ENCODE results near the gene COL16A1. TPM values are rescaled to one million over a fixed set of nuclear protein-coding genes. Genes with fewer than 3 reads are reported as not detected.

COL16A1 gene
- total RNA-seq, 4 donors from 2014 or later, result 14.3 to 135 (median 40.1) TPM

GRCh38 chr1:31666263-31666963 is 37.4 kb downstream of the COL16A1 start:
- H3K4me1 ChIP-seq, result peaks cover 19 to 50% (median 41%) of the 10 kb centered on the region in 4 donors
- 33% methylated on average over 10 of the region's 10 CpGs; no CpG with 5 or more reads in 1 of the 2 donors for WGBS, 2 donors (ENCODE audit: low coverage in 1 of 2)
- no peak for TF ChIP-seq CTCF (IDR thresholded peaks at IDR 0.05)
- peak; percentile 73 for TF ChIP-seq POLR2A (IDR thresholded peaks at IDR 0.05)
- TF ChIP-seq POLR2AphosphoS5 (IDR thresholded peaks at IDR 0.05), result peak in 2 of 3 donors; percentile 21 to 74
- no peak for TF ChIP-seq EP300 (IDR thresholded peaks at IDR 0.05; ENCODE audit: low read depth)
- peaks cover 3% of the 10 kb centered on the region for H3K27me3 ChIP-seq
- peak; percentile 81 for DNase-seq
- no peaks in the 10 kb centered on the region for H3K9me3 ChIP-seq
- intact Hi-C loops (cut with DNase I; ENCODE audit: low total_unique reads) (loop anchor here (5.0 to 10.0 kb wide), 2 partner anchors 51 to 78 kb away; no protein-coding TSS in a partner anchor), in situ Hi-C loops (cut with MboI; ENCODE audit: low pct_ligation_motif_present in 1 of 4, low pct_unique_long_range_greater_than_20kb in 1 of 4, low sequenced_read_pairs in 3 of 4) (loop anchor here in 3 of 4 donors (10.0 to 25.0 kb wide), 3 partner anchors 118 to 296 kb away; no protein-coding TSS in a partner anchor)
- H3K27ac ChIP-seq, result peak overlapping the region; percentile 23 to 81 (median 61)
- no peak overlapping the region for H3K4me3 ChIP-seq
- no peaks in the 10 kb centered on the region for H3K36me3 ChIP-seq

GRCh38 chr1:31665234-31665878 is 38.5 kb downstream of the COL16A1 start:
- no peak overlapping the region for H3K4me3 ChIP-seq
- no peak for DNase-seq
- in situ Hi-C loops (cut with MboI; ENCODE audit: low pct_ligation_motif_present in 1 of 4, low pct_unique_long_range_greater_than_20kb in 1 of 4, low sequenced_read_pairs in 3 of 4) (loop anchor here in 3 of 4 donors (10.0 to 25.0 kb wide), 3 partner anchors 119 to 297 kb away; no protein-coding TSS in a partner anchor), intact Hi-C loops (cut with DNase I; ENCODE audit: low total_unique reads) (loop anchor here (5.0 to 10.0 kb wide), 2 partner anchors 52 to 79 kb away; no protein-coding TSS in a partner anchor)
- TF ChIP-seq POLR2A (IDR thresholded peaks at IDR 0.05) (no peak), EP300 (IDR thresholded peaks at IDR 0.05; ENCODE audit: low read depth) (no peak), CTCF (IDR thresholded peaks at IDR 0.05) (no peak), POLR2AphosphoS5 (IDR thresholded peaks at IDR 0.05) (no peak)
- 70 to 74% methylated on average over 3 to 7 of the region's 7 CpGs for WGBS, 2 donors (ENCODE audit: low coverage in 1 of 2)
- no peaks in the 10 kb centered on the region for H3K9me3 ChIP-seq
- H3K4me1 ChIP-seq, result peaks cover 9 to 39% (median 33%) of the 10 kb centered on the region in 4 donors
- H3K36me3 ChIP-seq, result no peaks in the 10 kb centered on the region
- peak overlapping the region in 2 of 4 donors; percentile 58 to 81 for H3K27ac ChIP-seq
- no peaks in the 10 kb centered on the region for H3K27me3 ChIP-seq

- no peak overlapping the region for H3K4me3 ChIP-seq
- no peaks in the 10 kb centered on the region for H3K9me3 ChIP-seq
- no peak for DNase-seq
- 86% methylated on average over 9 of the region's 9 CpGs; no CpG with 5 or more reads in 1 of the 2 donors for WGBS, 2 donors (ENCODE audit: low coverage in 1 of 2)
- in situ Hi-C loops (cut with MboI; ENCODE audit: low pct_ligation_motif_present in 1 of 4, low pct_unique_long_range_greater_than_20kb in 1 of 4, low sequenced_read_pairs in 3 of 4), result loop anchor here (5.0 to 25.0 kb wide), 4 partner anchors 120 to 298 kb away; no protein-coding TSS in a partner anchor
- no peaks in the 10 kb centered on the region for H3K27me3 ChIP-seq
- TF ChIP-seq POLR2AphosphoS5 (IDR thresholded peaks at IDR 0.05) (no peak), EP300 (IDR thresholded peaks at IDR 0.05; ENCODE audit: low read depth) (no peak), CTCF (IDR thresholded peaks at IDR 0.05) (no peak), POLR2A (IDR thresholded peaks at IDR 0.05) (no peak)
- intact Hi-C loops (cut with DNase I; ENCODE audit: low total_unique reads), result loop anchor here (10.0 kb wide), 1 partner anchor 80 kb away; no protein-coding TSS in a partner anchor
- H3K27ac ChIP-seq, result no peak overlapping the region
- peaks cover 3 to 31% (median 25%) of the 10 kb centered on the region in 4 donors for H3K4me1 ChIP-seq
- H3K36me3 ChIP-seq, result no peaks in the 10 kb centered on the region
Measured at GRCh38 chr1:31664528-31664927, 39.3 kb downstream of the COL16A1 start.

Data from transverse colon (tissue), 4 donors.